PC-9 (cell line): ENCODE data around the gene DCAF16. TPM values are rescaled to one million over a fixed set of nuclear protein-coding genes. Genes with fewer than 3 reads are reported as not detected.

ENCODE experiments used
- BruUV-seq: library from RNA; stranded (reverse); fragments of 400-500 nt; replicated peaks from 2 replicates; lab custom pipeline; 2021; lab: Mats Ljungman, UMichigan
- CTCF ChIA-PET: fragments of 300-600 bp; sonication (Branson Sonifier 250); formaldehyde crosslinking; loops from one replicate; lab custom pipeline; 2022; ENCODE audit warnings: antibody characterized with exemption; lab: Charles Lee
- POLR2A ChIA-PET: fragments of 300-600 bp; sonication (Branson Sonifier 250); formaldehyde crosslinking; loops from one replicate; lab custom pipeline; 2022; ENCODE audit warnings: antibody characterized with exemption; ENCODE audit not compliant: unreplicated experiment; lab: Charles Lee
- DNase-seq, 2 experiments: peaks; one replicate each; pipeline versions ENCODE4 v3.0.0 to v3.0.0-alpha.2; 2015 to 2022; ENCODE audit warnings: mixed read lengths in 1 of 2
- H2AFZ ChIP-seq: fragments of 200-600 bp; sonication (generic); 2 replicates; pipeline ENCODE4 v1.8.1; 2017; ENCODE audit warnings: antibody characterized with exemption
- H3F3A ChIP-seq: fragments of 200-600 bp; sonication (generic); 2 replicates; pipeline ENCODE4 v1.8.1; 2017; ENCODE audit warnings: antibody characterized with exemption, mild to moderate bottlenecking, low read depth; ENCODE audit not compliant: insufficient read depth
- H3K27ac ChIP-seq: fragments of 200-600 bp; sonication (generic); 2 replicates; pipeline ENCODE4 v1.6.1; 2016; ENCODE audit warnings: mixed run types
- H3K27me3 ChIP-seq: fragments of 200-600 bp; sonication (generic); 2 replicates; pipeline ENCODE4 v1.6.1; 2016; ENCODE audit warnings: low read depth, mixed run types; ENCODE audit not compliant: insufficient read depth
- H3K36me3 ChIP-seq: fragments of 200-600 bp; sonication (generic); 2 replicates; pipeline ENCODE4 v1.6.1; 2016; ENCODE audit warnings: low read depth, mixed run types
- H3K4me1 ChIP-seq: fragments of 200-600 bp; sonication (generic); replicated peaks from 2 replicates; pipeline ENCODE4 v1.6.1; 2016; ENCODE audit warnings: mixed run types; ENCODE audit not compliant: insufficient read depth
- H3K4me2 ChIP-seq: fragments of 200-600 bp; sonication (generic); 2 replicates; pipeline ENCODE4 v1.6.1; 2017; ENCODE audit warnings: mixed run types
- H3K4me3 ChIP-seq: fragments of 200-600 bp; sonication (generic); 2 replicates; pipeline ENCODE4 v1.6.1; 2016; ENCODE audit warnings: mixed run types
- H3K79me2 ChIP-seq: fragments of 200-600 bp; sonication (generic); 2 replicates; pipeline ENCODE4 v1.6.1; 2017; ENCODE audit warnings: low read depth, mixed run types
- H3K9me2 ChIP-seq: fragments of 200-600 bp; sonication (generic); 2 replicates; pipeline ENCODE4 v1.8.1; 2017; ENCODE audit warnings: mild to moderate bottlenecking; ENCODE audit not compliant: insufficient read depth
- H3K9me3 ChIP-seq: fragments of 200-600 bp; sonication (generic); 2 replicates; pipeline ENCODE4 v1.8.1; 2016; ENCODE audit warnings: low read depth; ENCODE audit not compliant: insufficient read depth
- H4K20me1 ChIP-seq: fragments of 200-600 bp; sonication (generic); 2 replicates; pipeline ENCODE4 v1.8.1; 2017; ENCODE audit not compliant: insufficient read depth
- EZH2 ChIP-seq: fragments of 200-600 bp; sonication (generic); IDR thresholded peaks from 2 replicates; pipeline ENCODE4 v1.8.0; 2017; ENCODE audit warnings: antibody characterized with exemption, low read depth
- intact Hi-C: fragments of 100-400 bp; cut with micrococcal nuclease; formaldehyde crosslinking; loops from one replicate; pipeline ENCODE4 v1.10.0; 2022; ENCODE audit not compliant: unreplicated experiment
- total RNA-seq: library from RNA; stranded (reverse); gene quantifications from 2 replicates; pipeline ENCODE4 v1.2.3, GENCODE V29; 2021
- TF ChIP-seq, protein P1 (sequence below): fragments of 200-600 bp; sonication (generic); conservative IDR thresholded peaks from 2 replicates; pipeline ENCODE4 v1.6.1; 2017; ENCODE audit warnings: mixed run types, antibody characterized with exemption, mild to moderate bottlenecking, moderate library complexity

The DCAF16 gene
- total RNA-seq, 1 experiment from 2014 or later: 53.2 TPM

DNA sequence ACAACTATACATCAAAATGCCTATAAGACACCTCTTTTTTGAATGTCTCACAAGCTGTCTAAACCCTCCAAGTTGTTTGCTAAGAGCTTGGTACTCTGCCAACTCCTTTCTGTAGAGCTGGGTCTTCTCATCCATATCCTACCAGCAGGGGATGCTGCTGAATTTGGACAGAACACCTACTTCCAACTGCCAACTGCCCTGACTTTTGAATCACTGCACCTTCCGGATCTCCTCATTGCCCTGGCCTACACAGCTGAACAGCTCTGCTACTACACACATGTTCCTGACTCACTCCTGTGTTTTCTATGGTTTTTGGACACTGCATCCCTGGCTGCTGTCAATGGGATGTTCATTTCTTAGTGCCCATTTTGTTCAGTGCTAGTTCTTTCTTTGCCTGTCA is 47.8 kb downstream of the DCAF16 start:
- Histone ChIP-seq H3K9me2 (no peaks in the 10 kb centered on the region), H2AFZ (no peak overlapping the region), H3F3A (no peaks in the 10 kb centered on the region), H3K36me3 (no peaks in the 10 kb centered on the region), H3K27ac (no peak overlapping the region), H3K4me2 (no peak overlapping the region), H3K27me3 (no peaks in the 10 kb centered on the region), H3K4me3 (no peak overlapping the region), H3K9me3 (no peaks in the 10 kb centered on the region), H3K4me1 (no peaks in the 10 kb centered on the region), H3K79me2 (no peaks in the 10 kb centered on the region), H4K20me1 (no peaks in the 10 kb centered on the region)
- ChIA-PET CTCF (interaction anchor here (0.6 kb wide), 1 partner anchor 12 kb away, joined by 3 read pairs; no protein-coding TSS in a partner anchor), POLR2A (interaction anchor here (0.6 kb wide), 1 partner anchor 52 kb away, joined by 7 read pairs; no protein-coding TSS in a partner anchor)
- no TSS peak for BruUV-seq
- DNase-seq: no peak
- intact Hi-C loops: no loop called here
- no peak for TF ChIP-seq EZH2

DNA sequence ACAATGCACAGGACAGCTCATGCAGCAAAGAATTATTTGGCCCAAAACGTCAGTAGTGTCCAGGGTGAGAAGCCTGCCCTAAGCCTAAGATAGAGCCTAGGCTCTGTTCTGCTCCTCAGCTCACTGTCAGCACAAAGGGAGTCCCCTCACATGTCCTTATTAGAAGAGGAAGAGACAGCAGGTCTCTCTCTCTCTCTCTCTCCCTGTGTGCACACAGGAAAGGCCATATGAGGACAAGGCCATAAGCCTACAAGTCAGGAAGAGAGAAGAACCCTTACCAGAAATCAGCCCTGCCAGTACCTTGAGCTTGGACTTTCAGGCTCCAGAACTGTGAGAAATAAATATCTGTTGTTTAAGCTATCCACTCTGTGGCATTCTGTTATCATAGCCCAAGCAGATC is 49.5 kb downstream of the DCAF16 start:
- DNase-seq: no peak
- Histone ChIP-seq H3K36me3 (no peaks in the 10 kb centered on the region), H3K27me3 (no peaks in the 10 kb centered on the region), H2AFZ (no peak overlapping the region), H3K9me3 (no peaks in the 10 kb centered on the region), H4K20me1 (no peaks in the 10 kb centered on the region), H3K27ac (no peak overlapping the region), H3K79me2 (no peaks in the 10 kb centered on the region), H3K9me2 (no peaks in the 10 kb centered on the region), H3K4me3 (no peak overlapping the region), H3K4me1 (no peaks in the 10 kb centered on the region), H3K4me2 (no peak overlapping the region), H3F3A (no peaks in the 10 kb centered on the region)
- TF ChIP-seq, protein P1, sequence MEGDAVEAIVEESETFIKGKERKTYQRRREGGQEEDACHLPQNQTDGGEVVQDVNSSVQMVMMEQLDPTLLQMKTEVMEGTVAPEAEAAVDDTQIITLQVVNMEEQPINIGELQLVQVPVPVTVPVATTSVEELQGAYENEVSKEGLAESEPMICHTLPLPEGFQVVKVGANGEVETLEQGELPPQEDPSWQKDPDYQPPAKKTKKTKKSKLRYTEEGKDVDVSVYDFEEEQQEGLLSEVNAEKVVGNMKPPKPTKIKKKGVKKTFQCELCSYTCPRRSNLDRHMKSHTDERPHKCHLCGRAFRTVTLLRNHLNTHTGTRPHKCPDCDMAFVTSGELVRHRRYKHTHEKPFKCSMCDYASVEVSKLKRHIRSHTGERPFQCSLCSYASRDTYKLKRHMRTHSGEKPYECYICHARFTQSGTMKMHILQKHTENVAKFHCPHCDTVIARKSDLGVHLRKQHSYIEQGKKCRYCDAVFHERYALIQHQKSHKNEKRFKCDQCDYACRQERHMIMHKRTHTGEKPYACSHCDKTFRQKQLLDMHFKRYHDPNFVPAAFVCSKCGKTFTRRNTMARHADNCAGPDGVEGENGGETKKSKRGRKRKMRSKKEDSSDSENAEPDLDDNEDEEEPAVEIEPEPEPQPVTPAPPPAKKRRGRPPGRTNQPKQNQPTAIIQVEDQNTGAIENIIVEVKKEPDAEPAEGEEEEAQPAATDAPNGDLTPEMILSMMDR: no peak
- no peak for TF ChIP-seq EZH2
- ChIA-PET POLR2A (no interaction called here), CTCF (no interaction called here)
- no TSS peak for BruUV-seq
- intact Hi-C loops: no loop called here

DNA sequence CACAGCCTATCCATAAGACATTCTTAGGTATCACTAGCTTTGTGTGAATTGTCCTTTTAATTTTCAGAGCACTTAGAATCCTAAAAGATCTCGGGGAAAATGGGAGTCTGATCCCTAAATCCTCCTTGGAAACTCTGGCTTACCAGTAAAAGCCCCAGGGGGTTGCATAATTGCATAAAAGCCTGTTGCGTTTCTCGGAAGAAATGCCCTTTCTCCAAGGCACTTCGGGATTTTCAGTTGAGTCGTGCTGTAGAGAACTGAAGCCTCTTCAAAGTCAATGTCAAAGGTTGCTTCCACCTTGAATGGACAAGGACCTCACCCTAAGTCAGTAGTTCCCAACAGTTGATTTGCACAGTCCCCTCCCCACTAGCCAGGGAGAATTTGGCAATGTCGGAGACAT is 49.9 kb downstream of the DCAF16 start:
- no peak for DNase-seq
- no peak overlapping the region for H2AFZ ChIP-seq
- no peaks in the 10 kb centered on the region for H3K9me3 ChIP-seq
- H3K4me1 ChIP-seq: no peaks in the 10 kb centered on the region
- intact Hi-C loops: no loop called here
- no peaks in the 10 kb centered on the region for H3F3A ChIP-seq
- H3K79me2 ChIP-seq: no peaks in the 10 kb centered on the region
- no TSS peak for BruUV-seq
- H3K36me3 ChIP-seq: no peaks in the 10 kb centered on the region
- no peak overlapping the region for H3K27ac ChIP-seq
- no peaks in the 10 kb centered on the region for H3K27me3 ChIP-seq
- POLR2A ChIA-PET: no interaction called here
- no peak overlapping the region for H3K4me3 ChIP-seq
- CTCF ChIA-PET: no interaction called here
- no peak overlapping the region for H3K4me2 ChIP-seq
- H3K9me2 ChIP-seq: no peaks in the 10 kb centered on the region
- TF ChIP-seq, protein P1: no peak
- TF ChIP-seq EZH2: no peak
- no peaks in the 10 kb centered on the region for H4K20me1 ChIP-seq

DNA sequence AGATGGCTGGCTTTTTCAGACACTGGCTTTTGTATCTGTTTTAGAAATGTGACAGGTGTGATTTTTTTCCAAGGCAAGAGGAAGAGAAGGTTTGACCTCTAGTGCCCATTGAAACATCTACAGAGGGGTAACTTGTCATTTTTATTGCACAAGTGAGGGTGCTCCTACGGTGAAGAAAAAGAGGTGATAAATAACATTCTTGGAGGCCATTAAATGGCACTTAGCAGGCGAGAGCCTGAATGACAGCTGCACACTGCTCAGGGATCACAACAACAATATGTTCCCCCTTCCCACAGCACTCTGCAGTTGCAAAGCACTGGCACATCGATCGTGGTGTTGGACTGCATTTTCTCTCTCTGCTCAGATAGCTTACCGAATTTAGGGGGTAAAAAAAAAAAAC is 52.1 kb downstream of the DCAF16 start:
- Histone ChIP-seq H2AFZ (no peak overlapping the region), H3K4me2 (no peak overlapping the region), H3K36me3 (no peaks in the 10 kb centered on the region), H3K27ac (no peak overlapping the region), H3K27me3 (no peaks in the 10 kb centered on the region), H3K9me2 (no peaks in the 10 kb centered on the region), H3F3A (no peaks in the 10 kb centered on the region), H3K4me1 (no peaks in the 10 kb centered on the region), H4K20me1 (no peaks in the 10 kb centered on the region), H3K4me3 (no peak overlapping the region), H3K79me2 (no peaks in the 10 kb centered on the region), H3K9me3 (no peaks in the 10 kb centered on the region)
- no TSS peak for BruUV-seq
- intact Hi-C loops: no loop called here
- ChIA-PET POLR2A (no interaction called here), CTCF (no interaction called here)
- DNase-seq: no peak
- TF ChIP-seq EZH2: no peak
- TF ChIP-seq, protein P1: no peak
